Measurements from ENCODE around the gene DCTN2.
"Not testable (repeated sequence)": the region's sequence is repeated elsewhere in the genome, so short reads cannot be mapped to it uniquely, and the experiment has no call there.

Gene DCTN2

DNA sequence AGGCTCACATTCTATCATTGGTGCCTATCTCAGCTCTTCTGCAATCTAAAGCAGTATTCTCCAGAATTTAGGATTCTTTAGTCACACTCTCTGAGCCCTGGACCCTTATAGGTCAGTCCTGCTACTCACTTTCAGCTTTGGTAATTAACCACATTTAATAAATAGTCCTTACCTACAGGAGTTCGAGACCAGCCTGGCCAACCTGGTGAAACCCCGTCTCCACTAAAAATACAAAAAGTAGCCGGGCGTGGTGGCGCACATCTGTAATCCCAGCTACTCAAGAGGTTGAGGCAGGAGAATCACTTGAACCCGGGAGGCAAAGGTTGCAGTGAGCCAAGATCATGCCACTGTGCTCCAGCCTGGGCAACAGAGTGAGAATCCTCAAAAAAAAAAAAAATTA, 33.3 kb downstream of the DCTN2 start:
- DNase-seq, result not testable (repeated sequence)

DNA sequence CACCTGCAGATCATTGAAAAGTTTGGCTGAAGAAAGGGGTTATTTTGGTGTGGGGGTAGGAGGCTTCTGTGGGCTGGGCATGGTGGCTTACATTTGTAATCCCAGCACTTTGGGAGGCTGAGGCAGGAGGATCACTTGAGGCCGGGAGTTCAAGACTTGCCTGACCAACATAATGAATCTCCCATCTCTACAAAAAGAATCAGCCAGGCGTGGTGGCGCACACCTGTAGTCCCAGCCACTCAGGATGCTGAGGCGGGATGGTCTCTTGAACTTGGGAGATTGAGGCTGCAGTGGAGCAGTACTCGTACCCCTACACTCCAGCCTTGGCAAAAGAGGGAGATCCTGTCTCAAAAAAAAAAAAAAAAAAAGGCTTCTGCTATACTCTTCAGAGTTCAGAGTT, 33.7 kb downstream of the DCTN2 start:
- DNase-seq, result no peak

GRCh38 chr12:57512665-57513064, 34.3 kb downstream of the DCTN2 start:
- no peak for DNase-seq

GRCh38 chr12:57511588-57512325, 35.2 kb downstream of the DCTN2 start:
- no peak for DNase-seq

DNA sequence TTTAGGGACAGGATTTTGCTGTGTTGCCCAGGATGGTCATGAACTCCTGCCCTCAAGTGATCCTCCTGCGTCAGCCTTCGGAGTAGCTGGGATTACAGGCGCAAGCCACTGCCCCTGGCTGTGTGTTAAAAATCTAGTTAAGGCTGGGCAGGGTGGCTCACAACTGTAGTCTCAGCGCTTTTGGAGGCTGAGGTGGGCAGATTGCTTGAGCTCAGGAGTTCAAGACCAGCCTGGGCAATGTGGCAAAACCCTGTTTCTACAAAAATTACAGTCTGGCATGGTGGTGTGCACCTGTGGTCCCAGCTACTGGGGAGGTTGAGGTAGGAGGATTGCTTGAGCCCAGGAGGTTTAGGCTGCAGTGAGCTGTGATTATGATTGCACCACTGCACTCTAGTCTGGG, 35.8 kb downstream of the DCTN2 start:
- DNase-seq, result no peak

GRCh38 chr12:57507796-57508195, 39.2 kb downstream of the DCTN2 start:
- not testable (repeated sequence) for DNase-seq

GRCh38 chr12:57506541-57506940, 40.5 kb downstream of the DCTN2 start:
- not testable (repeated sequence) for DNase-seq

DNA sequence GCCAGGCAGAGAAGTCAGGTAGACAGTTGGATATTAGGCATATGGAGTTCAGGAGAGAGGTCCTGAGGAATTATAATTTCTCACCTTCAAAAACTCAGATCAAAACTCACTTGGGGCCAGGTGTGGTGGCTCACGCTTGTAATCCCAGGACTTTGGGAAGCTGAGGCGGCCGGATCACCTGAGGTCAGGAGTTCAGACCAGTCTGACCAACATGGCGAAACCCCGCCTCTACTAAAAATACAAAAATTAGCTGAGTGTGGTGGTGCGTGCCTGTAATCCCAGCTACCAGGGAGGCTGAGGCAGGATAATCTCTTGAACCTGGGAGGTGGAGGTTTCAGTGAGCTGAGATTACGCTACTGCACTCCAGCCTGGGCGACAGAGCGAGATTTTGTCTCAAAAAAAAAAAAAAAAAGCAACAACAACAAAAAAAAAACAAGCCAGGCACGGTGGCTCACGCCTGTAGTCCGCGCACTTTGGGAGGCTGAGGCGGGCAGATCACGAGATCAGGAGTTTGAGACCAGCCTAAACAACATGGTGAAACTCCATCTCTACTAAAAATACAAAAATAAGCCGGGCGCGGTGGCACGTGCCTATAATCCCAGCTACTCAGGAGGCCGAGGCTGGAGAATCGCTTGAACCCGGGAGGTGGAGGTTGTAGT, 44.6 kb downstream of the DCTN2 start:
- DNase-seq, result not testable (repeated sequence)

GRCh38 chr12:57500213-57500612, 46.8 kb downstream of the DCTN2 start:
- no peak for DNase-seq

GRCh38 chr12:57498571-57498970, 48.4 kb downstream of the DCTN2 start:
- DNase-seq, result no peak

DNA sequence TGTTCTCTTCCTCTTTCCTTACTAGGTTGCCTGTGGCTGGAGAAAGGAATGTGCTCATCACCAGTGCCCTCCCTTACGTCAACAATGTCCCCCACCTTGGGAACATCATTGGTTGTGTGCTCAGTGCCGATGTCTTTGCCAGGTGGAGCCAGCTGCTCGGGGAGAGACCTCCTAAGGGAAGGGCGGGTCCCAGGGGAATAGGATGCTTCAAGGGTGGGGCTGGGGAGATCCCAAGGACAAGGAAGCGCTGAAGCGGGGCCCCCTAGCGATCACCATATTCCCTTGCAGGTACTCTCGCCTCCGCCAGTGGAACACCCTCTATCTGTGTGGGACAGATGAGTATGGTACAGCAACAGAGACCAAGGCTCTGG, 48.9 kb downstream of the DCTN2 start:
- DNase-seq, result no peak

- DNase-seq, result no peak
Observed at GRCh38 chr12:57497223-57498131, 49.5 kb downstream of the DCTN2 start.

DNA sequence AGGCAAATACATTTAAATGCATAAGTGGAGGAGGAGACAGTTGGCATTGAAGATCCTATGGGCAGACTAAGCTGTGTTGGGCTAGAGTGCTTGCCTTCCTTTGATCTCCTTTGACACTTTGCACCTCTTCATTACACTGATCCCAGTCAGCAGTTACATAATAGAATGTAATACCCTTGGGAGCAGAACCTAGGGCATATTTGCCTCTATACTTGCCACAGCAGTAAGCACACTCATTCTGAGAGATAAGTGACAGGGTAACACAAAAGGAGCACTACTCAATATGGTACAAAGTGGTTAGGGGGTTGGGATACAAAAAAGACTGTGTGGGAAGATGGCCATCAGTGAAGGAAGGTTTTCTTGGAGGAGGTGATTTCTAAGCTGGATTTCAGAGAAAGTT, 50.2 kb downstream of the DCTN2 start:
- DNase-seq, result no peak

- not testable (repeated sequence) for DNase-seq
Observed at GRCh38 chr12:57495051-57495701, 51.8 kb downstream of the DCTN2 start.

GRCh38 chr12:57491393-57492280, 55.4 kb downstream of the DCTN2 start:
- no peak for DNase-seq

DNA sequence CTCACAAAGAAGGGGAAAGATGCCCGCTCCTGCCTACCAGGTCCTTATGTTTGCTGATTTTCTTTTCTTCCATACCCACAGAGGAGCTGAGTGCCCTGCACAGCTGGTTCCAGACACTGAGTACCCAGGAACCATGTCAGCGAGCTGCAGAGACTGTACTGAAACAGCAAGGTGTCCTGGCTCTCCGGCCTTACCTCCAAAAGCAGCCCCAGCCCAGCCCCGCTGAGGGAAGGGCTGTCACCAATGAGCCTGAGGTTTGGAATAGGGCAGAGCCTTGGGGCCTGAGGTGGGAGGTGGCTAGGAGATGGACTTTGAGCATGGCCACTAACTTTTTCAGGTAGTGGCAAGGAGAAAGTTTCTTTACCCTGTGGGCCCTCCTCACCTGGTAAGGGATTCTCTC, 56.9 kb downstream of the DCTN2 start:
- no peak for DNase-seq

DNA sequence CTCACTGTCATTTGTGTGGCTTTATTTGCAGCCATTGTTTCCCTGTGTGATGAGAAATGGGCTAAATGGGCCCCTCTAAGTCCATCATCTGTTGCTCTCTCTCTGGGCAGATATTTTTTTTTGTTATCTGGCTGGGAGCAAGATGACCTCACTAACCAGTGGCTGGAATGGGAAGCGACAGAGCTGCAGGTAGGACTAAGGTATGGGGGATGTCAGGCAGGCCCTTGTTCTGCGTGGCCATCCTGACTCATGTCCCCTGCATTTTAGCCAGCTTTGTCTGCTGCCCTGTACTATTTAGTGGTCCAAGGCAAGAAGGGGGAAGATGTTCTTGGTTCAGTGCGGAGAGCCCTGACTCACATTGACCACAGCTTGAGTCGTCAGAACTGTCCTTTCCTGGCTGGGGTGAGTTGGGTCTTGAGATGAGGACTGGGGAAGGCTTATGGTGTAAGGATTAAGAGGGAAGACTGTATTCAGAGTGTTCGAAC, 57.8 kb downstream of the DCTN2 start:
- no peak for DNase-seq

DNA sequence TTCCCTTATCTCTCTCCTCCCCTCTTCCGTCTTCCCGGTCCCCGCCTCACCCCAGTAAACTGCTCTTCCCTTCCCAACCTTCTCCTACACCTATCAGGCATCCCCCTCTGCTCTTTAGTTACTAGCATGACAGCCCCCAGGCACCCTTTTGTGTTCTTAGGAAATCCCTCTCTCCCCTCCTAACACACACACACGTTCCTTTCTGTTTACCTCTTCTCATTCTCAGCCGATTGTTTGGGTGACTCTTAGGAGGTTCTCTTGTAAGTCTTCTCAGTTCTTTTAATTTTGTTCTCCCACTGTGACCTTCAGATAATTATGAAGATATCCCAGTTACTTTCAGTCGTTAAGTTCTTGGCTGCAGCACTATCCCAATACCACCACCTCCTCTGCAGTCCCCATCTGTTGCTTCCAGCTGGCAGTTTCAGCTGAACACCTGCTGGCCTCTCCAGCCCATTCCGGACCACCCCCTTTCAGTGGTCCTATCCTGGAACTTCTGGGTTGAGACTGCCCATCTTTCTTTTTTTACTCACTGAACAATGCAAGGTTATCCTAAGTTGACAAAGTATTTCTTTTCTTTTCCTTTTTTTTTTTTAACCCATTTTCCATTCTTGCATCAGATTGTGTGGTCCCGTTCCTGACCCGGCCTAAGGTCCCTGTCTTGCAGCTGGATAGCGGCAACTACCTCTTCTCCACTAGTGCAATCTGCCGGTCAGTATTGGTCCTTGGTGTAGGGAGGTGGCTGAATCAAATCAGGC, 58.4 kb downstream of the DCTN2 start:
- no peak for DNase-seq

- peak; percentile 95 for DNase-seq
Observed at GRCh38 chr12:57487597-57488401, 59.2 kb downstream of the DCTN2 start, which contains the start of gene MARS1. Gene MARS1 (plus strand): TSS chr12:57488068. CDS start chr12:57488091, 23 bp downstream.

DNA sequence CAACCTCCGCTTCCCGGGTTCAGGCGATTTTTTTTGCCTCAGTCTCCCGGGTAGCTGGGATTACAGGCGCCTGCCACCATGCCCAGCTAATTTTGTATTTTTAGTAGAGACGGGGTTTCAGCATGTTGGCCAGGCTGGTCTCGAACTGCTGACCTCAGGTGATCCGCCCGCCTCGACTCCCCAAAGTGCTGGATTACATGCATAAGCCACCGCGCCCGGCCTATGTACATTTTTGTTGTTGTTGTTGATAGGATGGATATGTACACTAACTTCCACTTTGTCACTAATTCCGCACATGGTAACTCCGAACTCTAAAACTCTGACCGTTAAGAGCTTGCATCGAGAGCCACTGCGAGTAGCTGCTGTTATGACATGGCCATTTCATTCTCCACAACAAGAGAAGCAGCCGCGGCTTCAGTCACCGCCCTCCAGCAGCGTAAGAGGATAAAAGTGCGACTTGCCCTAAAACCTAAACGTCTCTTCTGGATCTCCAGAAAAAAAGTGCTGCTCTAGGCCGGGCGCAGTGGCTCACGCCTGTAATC, 59.9 kb downstream of the DCTN2 start:
- no peak for DNase-seq

Data from stimulated activated CD4-positive, alpha-beta T cell treated with anti-CD3 and anti-CD28 coated beads, Interleukin-1b, Interleukin-23, amount 100 ng/mL, for 48 hours (primary cell).